Right lobe of liver (tissue), 6 donors: ENCODE results near the gene SEC14L5. TPM values are rescaled to one million over a fixed set of nuclear protein-coding genes. Genes with fewer than 3 reads are reported as not detected.
A peak's percentile ranks its signal among the peaks of the same experiment; 100 is the strongest.

Source experiments
- ATAC-seq, 4 donors: fragments of 200-7000 bp; cut with Tn5 transposase; one replicate each; pipeline ENCODE4 v1.9.1; 2020; ENCODE audit warnings: mild to moderate bottlenecking in 4 of 4, moderate library complexity in 4 of 4
- DNase-seq, 3 donors: peaks; one replicate each; pipeline ENCODE4 v3.0.0-alpha.2; 2020
- H3K27ac ChIP-seq, 3 donors: fragments of 200-600 bp; one replicate each; pipeline ENCODE4 v1.8.0; 2022
- H3K27me3 ChIP-seq, 2 donors: fragments of 200-600 bp; one replicate each; pipeline ENCODE4 v1.8.0; 2022
- H3K36me3 ChIP-seq, 4 donors: fragments of 200-600 bp; sonication (generic) in 1 of 4; one replicate each; pipeline versions ENCODE4 v1.5.1 to v1.8.0; 2017 to 2022; ENCODE audit warnings: control low read depth in 1 of 4
- H3K4me1 ChIP-seq, 4 donors: fragments of 200-600 bp; sonication (generic) in 1 of 4; one replicate each; pipeline versions ENCODE4 v1.5.1 to v1.8.0; 2017 to 2022; ENCODE audit warnings: control low read depth in 1 of 4
- H3K4me3 ChIP-seq, 3 donors: fragments of 200-600 bp; one replicate each; pipeline ENCODE4 v1.8.0; 2022
- H3K9me3 ChIP-seq, 4 donors: fragments of 200-600 bp; sonication (generic) in 1 of 4; one replicate each; pipeline versions ENCODE4 v1.5.1 to v1.8.0; 2017 to 2022; ENCODE audit warnings: control low read depth in 1 of 4
- POLR2A ChIP-seq: fragments of 450-650 bp; IDR thresholded peaks from one replicate; pipeline ENCODE4 v1.6.1; 2017; ENCODE audit warnings: antibody characterized with exemption, mild to moderate bottlenecking
- WGBS: methylation state at CpG from one replicate; pipeline ENCODE4 v1.1.6; 2018; ENCODE audit warnings: low coverage, low lambda C conversion rate; ENCODE audit not compliant: insufficient coverage; ENCODE audit errors: missing lambda C conversion rate; 5-methylcytosine and 5-hydroxymethylcytosine counted together
- intact Hi-C, 2 donors: fragments of 100-400 bp; cut with DNase I; formaldehyde crosslinking; loops; one replicate each; pipeline versions ENCODE4 v1.11.2 to v1.14.1; 2022
- total RNA-seq, 6 experiments: library from RNA; depleted of rRNA in 2 of 6; stranded (reverse); fragments of >200 nt in 2 of 6; fragmentation: NEBNext Ultra II Directional in 3 of 6; extraction: Animal tissue kit (Norgen Biotek cat#: 25700) in 3 of 6; gene quantifications; one replicate each; pipeline versions ENCODE4 v1.1.0 to v1.2.4, GENCODE V29; 2016 to 2023
- TF ChIP-seq, protein P1 (sequence below), 4 donors: fragments of 200-600 bp in 3 of 4; fragments of 450-650 bp in 1 of 4; IDR thresholded peaks; one replicate each; pipeline versions ENCODE4 v1.5.1 to v1.8.0; 2016 to 2022; ENCODE audit warnings: antibody characterized with exemption in 4 of 4, mild to moderate bottlenecking in 2 of 4
- donor health status: DM: no; HTN: yes; CAD: no.
- donor health status: DM: no; HTN: no; CAD: no.
- donor health status: DM: no; HTN: no; CAD: no.
- donor health status: DM: no; HTN: yes; CAD: no.
- donor health status: DM: no; HTN: yes; CAD: no.

SEC14L5 gene
- total RNA-seq, 6 experiments from 2014 or later: 0.09 to 1.1 (median 0.60) TPM; not detected in 1

DNA sequence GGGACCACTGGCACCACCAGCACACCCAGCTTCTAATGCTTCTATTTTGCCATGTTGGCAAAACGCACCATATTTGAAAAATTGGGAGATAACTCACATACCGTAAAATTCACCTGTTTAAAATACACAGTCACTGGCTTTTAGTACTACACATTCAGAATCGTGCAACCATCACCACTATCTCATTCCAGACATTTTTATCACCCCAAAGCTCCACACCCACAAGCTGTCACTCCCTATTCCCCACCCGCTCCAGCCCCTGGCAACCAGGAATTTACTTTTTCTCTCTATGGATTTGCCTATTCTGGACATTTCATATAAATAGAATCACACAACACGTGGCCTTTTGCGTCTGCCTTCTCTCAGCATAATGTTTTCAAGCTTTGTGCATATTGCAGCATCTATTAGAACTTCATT lies 46.2 kb upstream of the SEC14L5 start:
- Histone ChIP-seq H3K36me3 (no peaks in the 10 kb centered on the region), H3K27ac (peak overlapping the region in 1 of 3 donors; percentile 53), H3K9me3 (no peaks in the 10 kb centered on the region), H3K4me3 (no peak overlapping the region), H3K27me3 (no peaks in the 10 kb centered on the region), H3K4me1 (peaks cover 0 to 52% (median 18%) of the 10 kb centered on the region in 4 donors)
- no peak for DNase-seq
- ATAC-seq: peak in 2 of 4 donors; percentile 28 to 46
- intact Hi-C loops: no loop called here
- 64% methylated on average over 6 of the region's 6 CpGs for WGBS
- TF ChIP-seq POLR2A: no peak
- TF ChIP-seq, protein P1, sequence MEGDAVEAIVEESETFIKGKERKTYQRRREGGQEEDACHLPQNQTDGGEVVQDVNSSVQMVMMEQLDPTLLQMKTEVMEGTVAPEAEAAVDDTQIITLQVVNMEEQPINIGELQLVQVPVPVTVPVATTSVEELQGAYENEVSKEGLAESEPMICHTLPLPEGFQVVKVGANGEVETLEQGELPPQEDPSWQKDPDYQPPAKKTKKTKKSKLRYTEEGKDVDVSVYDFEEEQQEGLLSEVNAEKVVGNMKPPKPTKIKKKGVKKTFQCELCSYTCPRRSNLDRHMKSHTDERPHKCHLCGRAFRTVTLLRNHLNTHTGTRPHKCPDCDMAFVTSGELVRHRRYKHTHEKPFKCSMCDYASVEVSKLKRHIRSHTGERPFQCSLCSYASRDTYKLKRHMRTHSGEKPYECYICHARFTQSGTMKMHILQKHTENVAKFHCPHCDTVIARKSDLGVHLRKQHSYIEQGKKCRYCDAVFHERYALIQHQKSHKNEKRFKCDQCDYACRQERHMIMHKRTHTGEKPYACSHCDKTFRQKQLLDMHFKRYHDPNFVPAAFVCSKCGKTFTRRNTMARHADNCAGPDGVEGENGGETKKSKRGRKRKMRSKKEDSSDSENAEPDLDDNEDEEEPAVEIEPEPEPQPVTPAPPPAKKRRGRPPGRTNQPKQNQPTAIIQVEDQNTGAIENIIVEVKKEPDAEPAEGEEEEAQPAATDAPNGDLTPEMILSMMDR (IDR thresholded peaks at IDR 0.05): no peak

- Histone ChIP-seq H3K9me3 (no peaks in the 10 kb centered on the region), H3K4me3 (no peak overlapping the region), H3K27me3 (no peaks in the 10 kb centered on the region), H3K36me3 (no peaks in the 10 kb centered on the region), H3K4me1 (peaks cover 0 to 45% (median 16%) of the 10 kb centered on the region in 4 donors), H3K27ac (peak overlapping the region in 1 of 3 donors; percentile 53)
- intact Hi-C loops: no loop called here
- no CpG with 5 or more reads among the region's 7 CpGs for WGBS
- TF ChIP-seq, protein P1 (IDR thresholded peaks at IDR 0.05): no peak
- TF ChIP-seq POLR2A: no peak
- DNase-seq (peak in 1 of 3 donors; percentile 71), ATAC-seq (peak; percentile 24 to 74 (median 59))
These were observed 44.9 kb upstream of the SEC14L5 start for GRCh38 chr16:4913130-4913773.

DNA sequence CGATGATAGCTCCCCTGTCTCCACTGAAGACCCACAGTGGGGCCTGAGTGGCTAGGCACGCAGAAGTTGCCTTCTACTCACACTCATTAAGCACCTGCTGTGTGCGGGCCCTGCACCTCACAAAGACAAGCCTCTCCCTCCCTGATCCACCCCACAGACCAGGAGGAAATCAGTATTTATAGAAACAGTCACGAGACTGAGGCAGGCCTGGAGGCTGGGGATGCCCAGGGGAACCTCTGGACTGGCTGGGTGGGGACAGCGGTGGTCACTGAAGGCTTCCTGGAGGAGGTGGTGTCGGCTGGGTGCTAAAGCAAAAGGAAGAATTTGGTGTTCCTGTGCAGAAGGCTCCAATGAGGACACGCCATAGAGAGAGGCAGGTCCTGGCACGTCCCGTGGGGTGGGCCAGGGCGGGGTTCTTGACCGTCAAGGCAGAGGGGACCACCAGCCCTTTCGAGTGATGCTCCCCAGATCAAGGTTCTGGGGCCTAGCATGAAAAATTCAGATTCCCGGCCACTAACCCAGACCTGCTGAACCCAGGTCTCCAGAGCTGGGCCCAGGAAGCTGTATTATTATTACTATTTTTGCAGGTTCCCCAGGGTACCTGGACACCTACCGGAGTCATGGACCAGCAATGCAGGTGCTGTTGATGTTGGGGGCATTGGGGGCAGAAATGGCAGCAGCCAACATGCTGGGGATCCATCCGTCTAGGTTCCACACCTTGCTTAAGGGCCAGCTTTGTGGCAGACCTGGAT lies 44.2 kb upstream of the SEC14L5 start:
- ATAC-seq (no peak), DNase-seq (no peak)
- 70% methylated on average over 3 of the region's 15 CpGs for WGBS
- intact Hi-C loops: no loop called here
- Histone ChIP-seq H3K27ac (peak overlapping the region in 1 of 3 donors; percentile 18), H3K4me1 (peaks cover 0 to 45% (median 13%) of the 10 kb centered on the region in 4 donors), H3K9me3 (no peaks in the 10 kb centered on the region), H3K36me3 (no peaks in the 10 kb centered on the region), H3K4me3 (no peak overlapping the region), H3K27me3 (no peaks in the 10 kb centered on the region)
- TF ChIP-seq POLR2A: no peak

DNA sequence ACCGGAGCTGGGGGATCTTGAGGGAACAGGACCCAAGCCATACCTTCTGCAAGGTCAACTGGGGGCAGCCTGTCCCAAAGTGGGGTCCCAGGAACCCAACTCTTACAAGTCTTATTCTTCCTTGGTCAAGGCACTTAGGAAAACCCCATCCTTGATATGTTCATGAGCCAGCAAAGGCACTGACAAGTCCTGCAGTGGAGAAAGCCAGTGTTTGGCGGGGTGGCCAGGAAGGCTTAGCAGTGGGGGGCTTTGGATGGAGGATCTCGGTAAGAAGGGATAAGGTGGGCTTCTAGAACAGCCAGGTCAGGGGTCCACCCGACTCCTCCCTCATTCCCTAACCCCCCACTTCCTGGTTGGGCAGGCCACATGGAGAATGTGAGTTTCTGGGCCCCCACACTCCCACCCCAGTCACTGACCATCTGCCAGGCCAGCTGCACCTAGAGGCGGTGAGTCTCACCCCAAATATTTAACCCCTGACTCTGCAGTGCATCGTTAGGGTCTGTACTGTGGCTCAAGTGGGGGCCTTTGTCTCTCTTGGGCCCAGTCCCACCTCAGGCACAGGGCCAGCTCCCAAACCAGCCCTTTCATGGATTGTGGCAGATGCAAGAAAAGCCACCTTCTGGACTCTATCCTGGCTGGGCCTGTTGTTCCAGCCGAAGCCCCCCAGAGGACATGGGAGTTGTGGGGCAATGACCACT lies 43.5 kb upstream of the SEC14L5 start:
- 78% methylated on average over 4 of the region's 7 CpGs for WGBS
- Histone ChIP-seq H3K27me3 (no peaks in the 10 kb centered on the region), H3K36me3 (no peaks in the 10 kb centered on the region), H3K4me3 (no peak overlapping the region), H3K4me1 (peaks cover 0 to 45% (median 13%) of the 10 kb centered on the region in 4 donors), H3K27ac (no peak overlapping the region), H3K9me3 (no peaks in the 10 kb centered on the region)
- DNase-seq: no peak
- intact Hi-C loops: no loop called here
- TF ChIP-seq, protein P1 (IDR thresholded peaks at IDR 0.05): no peak
- no peak for TF ChIP-seq POLR2A
- no peak for ATAC-seq
